ENCODE measurements around the gene SLC22A25. TPM values are rescaled to one million over a fixed set of nuclear protein-coding genes. Genes with fewer than 3 reads are reported as not detected.

Gene SLC22A25
- total RNA-seq = not detected

- no peaks in the 10 kb centered on the region for H3K36me3 Mint-ChIP-seq (ENCODE audit: low read depth)
- no peak within 1 kb of the TSS for H3K27ac Mint-ChIP-seq
- DNase-seq (no peak), ATAC-seq (no peak)
- intact Hi-C loops (cut with DNase I, micrococcal nuclease) = no loop called here
- no peaks in the 10 kb centered on the region for H3K9me3 Mint-ChIP-seq (ENCODE audit: low read depth)
- H3K27me3 Mint-ChIP-seq = peaks cover 13% of the 10 kb centered on the region
- no peak within 1 kb of the TSS for H3K4me3 Mint-ChIP-seq
- peaks cover 15% of the 10 kb centered on the region for H3K4me1 Mint-ChIP-seq
- ChIA-PET CTCF (no interaction called here), POLR2A (no interaction called here)
Observed at GRCh38 chr11:63243533-63243932, at the start of gene SLC22A25. Gene SLC22A25, minus strand, starts transcription at chr11:63243599. Its CDS starts 13,947 bp downstream, at chr11:63229652.

- DNase-seq = no peak
- ChIA-PET CTCF (interaction anchor here (0.6 to 1.0 kb wide), 2 partner anchors 15 to 1446 kb away, joined by 3 read pairs; no protein-coding TSS in a partner anchor), POLR2A (no interaction called here)
- Mint-ChIP-seq H3K27me3 (peaks cover 20% of the 10 kb centered on the region), H3K4me3 (no peak overlapping the region), H3K27ac (no peak overlapping the region), H3K4me1 (no peaks in the 10 kb centered on the region), H3K9me3 (ENCODE audit: low read depth) (peaks cover 16% of the 10 kb centered on the region), H3K36me3 (ENCODE audit: low read depth) (no peaks in the 10 kb centered on the region)
- intact Hi-C loops (cut with DNase I, micrococcal nuclease) = no loop called here
- no peak for ATAC-seq
Observed at GRCh38 chr11:63290285-63290684, 46.9 kb upstream of the SLC22A25 start.

- H3K36me3 Mint-ChIP-seq (ENCODE audit: low read depth) = no peaks in the 10 kb centered on the region
- DNase-seq = no peak
- peaks cover 12% of the 10 kb centered on the region for H3K9me3 Mint-ChIP-seq (ENCODE audit: low read depth)
- no peak overlapping the region for H3K4me3 Mint-ChIP-seq
- H3K27me3 Mint-ChIP-seq = peaks cover 22% of the 10 kb centered on the region
- H3K4me1 Mint-ChIP-seq = no peaks in the 10 kb centered on the region
- no peak for ATAC-seq
- ChIA-PET POLR2A (no interaction called here), CTCF (interaction anchor here (1.0 kb wide), 1 partner anchor 15 kb away, joined by 3 read pairs; no protein-coding TSS in a partner anchor)
- no peak overlapping the region for H3K27ac Mint-ChIP-seq
- intact Hi-C loops (cut with DNase I, micrococcal nuclease) = no loop called here
Observed at GRCh38 chr11:63289658-63290057, 46.3 kb upstream of the SLC22A25 start.

GRCh38 chr11:63282579-63282978 lies 39.2 kb upstream of the SLC22A25 start:
- Mint-ChIP-seq H3K27me3 (peaks cover 44% of the 10 kb centered on the region), H3K36me3 (ENCODE audit: low read depth) (no peaks in the 10 kb centered on the region), H3K27ac (no peak overlapping the region), H3K4me1 (no peaks in the 10 kb centered on the region), H3K9me3 (ENCODE audit: low read depth) (no peaks in the 10 kb centered on the region), H3K4me3 (no peak overlapping the region)
- ChIA-PET CTCF (no interaction called here), POLR2A (no interaction called here)
- intact Hi-C loops (cut with DNase I, micrococcal nuclease) = no loop called here
- no peak for ATAC-seq
- DNase-seq = no peak

- CTCF ChIA-PET = no interaction called here
- ATAC-seq (no peak), DNase-seq (no peak)
- Mint-ChIP-seq H3K27me3 (peaks cover 39% of the 10 kb centered on the region), H3K36me3 (ENCODE audit: low read depth) (no peaks in the 10 kb centered on the region), H3K4me3 (no peak overlapping the region), H3K9me3 (ENCODE audit: low read depth) (no peaks in the 10 kb centered on the region), H3K4me1 (no peaks in the 10 kb centered on the region), H3K27ac (no peak overlapping the region)
- intact Hi-C loops (cut with DNase I, micrococcal nuclease) = no loop called here
- POLR2A ChIA-PET = no interaction called here
Observed at GRCh38 chr11:63280920-63281319, 37.5 kb upstream of the SLC22A25 start.

GRCh38 chr11:63277345-63277943 lies 34.0 kb upstream of the SLC22A25 start:
- DNase-seq (no peak), ATAC-seq (no peak)
- intact Hi-C loops (cut with DNase I, micrococcal nuclease) = no loop called here
- no peaks in the 10 kb centered on the region for H3K36me3 Mint-ChIP-seq (ENCODE audit: low read depth)
- H3K4me1 Mint-ChIP-seq = no peaks in the 10 kb centered on the region
- H3K27me3 Mint-ChIP-seq = peaks cover 17% of the 10 kb centered on the region
- H3K27ac Mint-ChIP-seq = no peak overlapping the region
- ChIA-PET POLR2A (no interaction called here), CTCF (no interaction called here)
- H3K9me3 Mint-ChIP-seq (ENCODE audit: low read depth) = no peaks in the 10 kb centered on the region
- no peak overlapping the region for H3K4me3 Mint-ChIP-seq

- ATAC-seq = no peak
- DNase-seq = no peak
- Mint-ChIP-seq H3K4me3 (no peak overlapping the region), H3K9me3 (ENCODE audit: low read depth) (no peaks in the 10 kb centered on the region), H3K36me3 (ENCODE audit: low read depth) (no peaks in the 10 kb centered on the region), H3K4me1 (no peaks in the 10 kb centered on the region), H3K27me3 (peaks cover 14% of the 10 kb centered on the region), H3K27ac (no peak overlapping the region)
- intact Hi-C loops (cut with DNase I, micrococcal nuclease) = no loop called here
- POLR2A ChIA-PET = no interaction called here
- CTCF ChIA-PET = no interaction called here
Observed at GRCh38 chr11:63274776-63275175, 31.4 kb upstream of the SLC22A25 start.

GRCh38 chr11:63273685-63274084 lies 30.3 kb upstream of the SLC22A25 start:
- Mint-ChIP-seq H3K4me1 (no peaks in the 10 kb centered on the region), H3K27me3 (peaks cover 14% of the 10 kb centered on the region), H3K27ac (no peak overlapping the region), H3K36me3 (ENCODE audit: low read depth) (no peaks in the 10 kb centered on the region), H3K4me3 (no peak overlapping the region), H3K9me3 (ENCODE audit: low read depth) (no peaks in the 10 kb centered on the region)
- no peak for ATAC-seq
- ChIA-PET POLR2A (interaction anchor here (0.6 kb wide), 1 partner anchor 8 kb away, joined by 4 read pairs; no protein-coding TSS in a partner anchor), CTCF (interaction anchor here (0.7 kb wide), 1 partner anchor 130 kb away, joined by 3 read pairs; no protein-coding TSS in a partner anchor)
- intact Hi-C loops (cut with DNase I, micrococcal nuclease) = no loop called here
- no peak for DNase-seq

GRCh38 chr11:63262547-63262946 lies 19.1 kb upstream of the SLC22A25 start:
- no peaks in the 10 kb centered on the region for H3K9me3 Mint-ChIP-seq (ENCODE audit: low read depth)
- no peaks in the 10 kb centered on the region for H3K36me3 Mint-ChIP-seq (ENCODE audit: low read depth)
- ATAC-seq = no peak
- POLR2A ChIA-PET = no interaction called here
- intact Hi-C loops (cut with DNase I, micrococcal nuclease) = no loop called here
- H3K4me3 Mint-ChIP-seq = no peak overlapping the region
- H3K4me1 Mint-ChIP-seq = no peaks in the 10 kb centered on the region
- CTCF ChIA-PET = no interaction called here
- no peak overlapping the region for H3K27ac Mint-ChIP-seq
- DNase-seq = no peak
- H3K27me3 Mint-ChIP-seq = peaks cover 24% of the 10 kb centered on the region

- no peaks in the 10 kb centered on the region for H3K4me1 Mint-ChIP-seq
- ATAC-seq = no peak
- intact Hi-C loops (cut with DNase I, micrococcal nuclease) = no loop called here
- H3K36me3 Mint-ChIP-seq (ENCODE audit: low read depth) = no peaks in the 10 kb centered on the region
- CTCF ChIA-PET = interaction anchor here (0.6 kb wide), 1 partner anchor 344 kb away, joined by 3 read pairs; no protein-coding TSS in a partner anchor
- POLR2A ChIA-PET = no interaction called here
- no peak overlapping the region for H3K4me3 Mint-ChIP-seq
- DNase-seq = no peak
- peaks cover 13% of the 10 kb centered on the region for H3K27me3 Mint-ChIP-seq
- no peak overlapping the region for H3K27ac Mint-ChIP-seq
- H3K9me3 Mint-ChIP-seq (ENCODE audit: low read depth) = no peaks in the 10 kb centered on the region
Observed at GRCh38 chr11:63251312-63251711, 7.9 kb upstream of the SLC22A25 start.

- Mint-ChIP-seq H3K27me3 (peaks cover 13% of the 10 kb centered on the region), H3K9me3 (ENCODE audit: low read depth) (no peaks in the 10 kb centered on the region), H3K4me3 (no peak overlapping the region), H3K36me3 (ENCODE audit: low read depth) (no peaks in the 10 kb centered on the region), H3K27ac (no peak overlapping the region), H3K4me1 (no peaks in the 10 kb centered on the region)
- intact Hi-C loops (cut with DNase I, micrococcal nuclease) = no loop called here
- POLR2A ChIA-PET = no interaction called here
- no peak for DNase-seq
- ATAC-seq = no peak
- CTCF ChIA-PET = interaction anchor here (0.6 kb wide), 1 partner anchor 38 kb away, joined by 3 read pairs; no protein-coding TSS in a partner anchor
Observed at GRCh38 chr11:63250162-63251050, 7.0 kb upstream of the SLC22A25 start.

GRCh38 chr11:63248966-63249365 lies 5.6 kb upstream of the SLC22A25 start:
- POLR2A ChIA-PET = no interaction called here
- H3K27ac Mint-ChIP-seq = no peak overlapping the region
- intact Hi-C loops (cut with DNase I, micrococcal nuclease) = no loop called here

More at GRCh38 chr11:63248966-63249365, 5.6 kb upstream of the SLC22A25 start:
- no peak for DNase-seq
- H3K27me3 Mint-ChIP-seq = peaks cover 19% of the 10 kb centered on the region
- no peak overlapping the region for H3K4me3 Mint-ChIP-seq
- no peaks in the 10 kb centered on the region for H3K36me3 Mint-ChIP-seq (ENCODE audit: low read depth)
- CTCF ChIA-PET = no interaction called here
- H3K9me3 Mint-ChIP-seq (ENCODE audit: low read depth) = no peaks in the 10 kb centered on the region
- ATAC-seq = no peak
- H3K4me1 Mint-ChIP-seq = no peaks in the 10 kb centered on the region

Data from activated CD4-positive, alpha-beta T cell treated with anti-CD3 and anti-CD28 coated beads for 36 hours (primary cell).